T-helper 1 cell (primary cell): ENCODE data around the gene GFI1.
A peak's percentile ranks its signal among the peaks of the same experiment; 100 is the strongest.

ENCODE experiments used
- DNase-seq, 5 donors: peaks; one replicate each; pipeline ENCODE4 v3.0.0-alpha.2; 2012 to 2020

GFI1 gene

DNA sequence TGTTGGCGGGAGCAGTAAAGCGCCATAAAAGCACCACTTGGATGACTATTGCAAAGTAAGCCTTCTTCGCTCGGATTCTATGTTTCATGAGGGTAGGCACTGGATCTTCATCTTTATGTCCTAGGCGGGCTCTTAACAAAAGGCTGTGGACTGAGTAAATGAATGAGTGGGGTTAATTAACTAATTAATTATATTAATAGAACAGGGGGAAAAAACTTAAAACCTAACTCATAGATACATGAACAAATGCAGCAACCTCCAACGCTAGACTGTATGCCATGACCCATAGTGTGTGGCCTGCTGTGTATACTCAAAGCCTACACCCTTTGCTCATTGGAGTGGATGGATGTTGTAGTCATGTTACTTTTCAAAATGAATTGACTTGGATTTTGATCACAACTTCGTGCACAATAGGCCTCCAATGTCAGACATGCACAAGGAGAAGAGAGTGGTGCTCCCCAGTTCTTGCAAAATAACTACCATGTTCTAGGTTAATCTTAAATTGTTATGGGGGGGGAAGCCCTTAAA lies 417 bp upstream of the GFI1 start:
- DNase-seq, result no peak

- peak; percentile 63 to 91 (median 70) for DNase-seq
Observed at GRCh38 chr1:92485381-92486250, 1.1 kb downstream of the GFI1 start.

DNA sequence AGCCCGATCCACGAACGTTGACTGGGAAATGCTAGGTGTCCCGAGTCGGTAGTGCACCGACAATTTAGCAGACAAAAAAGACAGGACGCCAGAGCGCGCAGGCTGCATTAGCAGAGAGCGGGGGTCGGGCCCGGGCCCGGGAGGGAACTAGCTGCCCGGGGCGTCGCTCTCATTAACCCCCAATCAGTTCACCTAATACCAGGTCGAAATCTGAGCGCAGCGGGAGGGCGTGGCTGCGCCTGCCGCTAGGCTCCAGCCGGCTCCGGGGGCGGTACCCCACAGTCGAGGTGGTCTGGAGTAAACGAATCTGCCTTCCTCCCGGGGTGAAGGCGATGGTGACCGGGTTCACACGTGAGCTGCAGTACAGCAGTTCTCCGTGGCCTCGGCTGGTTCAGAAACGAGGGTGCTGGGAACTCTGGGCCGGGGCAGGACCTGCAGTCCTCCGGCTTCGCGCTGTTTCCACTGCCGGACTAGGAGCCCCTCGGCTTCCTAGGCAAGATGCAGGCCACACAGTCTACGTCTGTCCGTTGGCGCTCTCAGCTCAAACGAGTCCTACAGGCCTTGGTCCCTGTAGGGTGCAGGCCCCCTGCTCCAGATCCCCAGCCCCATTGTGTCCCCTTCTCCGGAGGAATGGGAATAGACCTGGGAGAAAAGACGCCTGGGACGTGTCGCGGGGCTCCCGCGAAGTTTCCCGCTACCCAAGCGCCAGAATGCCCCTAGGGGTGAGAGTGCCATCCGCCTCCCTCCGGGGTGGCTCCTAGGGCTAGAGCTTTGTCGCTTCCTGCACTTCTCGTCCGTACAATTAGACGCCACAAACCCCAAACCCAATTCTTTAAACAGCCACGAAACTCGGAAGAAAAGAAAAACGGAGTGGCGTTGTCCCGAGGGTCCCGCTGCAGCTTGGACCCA lies 2.0 kb downstream of the GFI1 start:
- peak in 4 of 5 donors; percentile 40 to 71 (median 48) for DNase-seq

DNA sequence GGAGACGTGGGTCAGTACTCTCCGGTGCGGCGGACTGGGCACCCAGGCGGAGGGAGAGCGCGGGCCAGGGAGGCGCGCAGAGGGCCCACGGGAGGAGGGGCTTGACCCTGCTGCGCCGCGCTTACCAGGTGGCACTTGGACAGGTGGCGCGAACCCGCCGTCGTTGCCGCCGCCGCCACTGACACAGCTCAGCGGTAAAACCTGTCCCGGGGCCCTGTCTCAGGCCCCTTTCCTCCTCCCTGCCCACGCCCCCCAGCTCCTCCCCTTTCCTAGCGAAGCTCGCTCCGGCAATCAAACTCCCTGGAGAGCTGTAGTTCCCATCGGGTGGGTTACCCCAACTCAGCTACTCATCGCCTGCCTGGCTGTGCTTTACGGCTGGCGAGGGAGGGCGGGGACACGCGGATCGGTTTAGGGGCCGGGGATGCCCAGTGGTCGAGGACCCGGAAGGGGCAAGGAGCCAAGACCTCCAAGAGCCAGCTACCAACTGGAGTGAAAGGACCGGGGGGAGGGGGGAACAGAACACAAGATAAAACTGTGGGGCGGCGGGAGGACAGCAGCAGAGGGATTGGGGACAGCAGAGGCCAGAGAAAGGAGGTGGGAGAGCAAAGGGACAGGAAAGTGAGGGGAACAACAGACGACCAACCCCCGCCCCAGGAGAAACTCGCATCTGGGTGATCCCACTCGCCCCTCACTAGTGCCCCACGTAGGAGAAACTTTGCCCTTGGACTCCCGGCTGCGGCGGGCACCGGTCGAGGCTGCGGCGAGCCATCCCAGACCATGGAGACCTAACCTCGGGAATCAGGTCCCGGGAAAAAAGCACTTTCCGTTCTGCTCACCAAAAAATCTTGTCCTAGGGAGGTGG lies 2.9 kb downstream of the GFI1 start:
- DNase-seq, result peak in 4 of 5 donors; percentile 19 to 49 (median 30)

DNA sequence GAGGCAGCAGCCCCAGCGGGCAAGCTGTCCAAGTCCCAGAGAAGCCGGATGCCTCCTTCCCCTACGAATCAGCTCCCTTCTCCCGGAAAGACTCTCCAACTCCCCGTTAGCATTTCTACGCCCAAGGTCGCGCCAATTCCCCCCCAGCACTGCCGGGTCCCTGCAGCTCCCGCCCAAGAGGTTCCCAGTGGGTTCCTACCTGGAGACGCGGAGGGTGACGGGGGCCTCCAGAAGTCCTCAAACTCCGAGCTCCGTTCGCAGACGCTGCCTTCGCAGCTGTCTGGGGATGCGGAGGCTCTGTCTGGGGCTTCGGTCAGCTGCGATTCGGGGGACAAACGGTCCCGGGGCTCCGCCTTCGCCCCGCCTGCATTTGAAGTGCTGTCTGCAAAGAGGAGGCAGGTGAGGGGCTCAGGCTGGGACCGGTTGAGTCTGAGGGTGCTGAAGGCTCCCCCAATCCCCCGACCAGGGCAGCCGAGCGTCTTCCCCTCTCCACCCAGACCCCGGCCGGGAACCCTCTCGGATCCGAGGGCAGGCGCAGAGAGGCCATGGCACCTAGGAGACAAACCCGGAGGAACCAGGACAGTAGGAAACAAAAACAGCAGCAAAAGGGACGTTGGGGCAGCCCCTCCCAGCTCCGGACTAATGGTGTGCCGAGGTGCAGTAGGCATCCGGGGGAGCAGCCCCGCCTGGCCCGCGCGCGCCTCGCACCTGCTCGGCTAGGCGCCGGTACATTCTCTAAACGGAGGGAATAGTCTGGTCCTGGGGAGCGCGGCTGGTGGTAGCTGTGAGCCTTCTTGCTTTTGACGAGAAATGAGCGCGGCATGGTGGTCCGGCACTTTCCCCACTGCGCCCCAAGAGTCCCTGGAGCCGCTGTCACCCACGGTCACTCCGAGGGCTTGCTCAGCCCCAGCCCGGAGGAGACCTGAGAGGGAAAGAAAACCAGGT lies 3.8 kb downstream of the GFI1 start:
- peak in 4 of 5 donors; percentile 22 to 38 (median 27) for DNase-seq

DNA sequence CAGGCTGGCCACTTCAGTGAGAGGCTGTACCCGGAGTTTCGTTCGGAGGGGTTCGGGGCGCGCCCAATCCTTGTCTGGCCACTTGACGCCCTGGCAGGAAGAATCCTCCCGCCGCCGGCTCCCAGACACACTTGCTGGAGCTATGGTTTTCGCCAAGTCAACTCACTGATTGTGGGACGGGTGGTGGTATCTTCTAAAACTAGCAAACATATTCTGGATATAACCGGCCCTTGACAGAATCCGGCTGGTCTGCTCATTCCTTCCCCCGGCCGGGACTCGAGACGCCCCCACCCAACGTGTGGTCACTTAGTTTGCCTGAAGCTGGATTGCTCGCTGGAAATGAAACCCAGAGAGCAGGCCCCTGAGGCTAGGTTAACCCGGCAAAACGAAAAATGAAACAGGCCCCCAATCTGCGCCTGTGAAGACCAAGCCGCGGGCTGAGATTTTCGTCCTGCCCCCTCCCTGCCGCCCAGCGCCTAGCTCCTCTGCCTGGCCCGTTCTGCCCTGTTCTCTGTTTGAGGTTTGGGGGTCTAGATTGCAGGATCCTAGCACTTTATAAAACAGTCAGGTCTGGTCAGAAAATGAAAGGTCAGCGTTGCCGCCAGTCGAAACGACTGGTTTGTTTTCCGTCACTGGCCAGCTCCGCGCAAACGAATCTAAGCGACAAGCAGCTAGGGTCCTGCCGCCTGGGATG lies 4.6 kb downstream of the GFI1 start:
- DNase-seq, result no peak

DNA sequence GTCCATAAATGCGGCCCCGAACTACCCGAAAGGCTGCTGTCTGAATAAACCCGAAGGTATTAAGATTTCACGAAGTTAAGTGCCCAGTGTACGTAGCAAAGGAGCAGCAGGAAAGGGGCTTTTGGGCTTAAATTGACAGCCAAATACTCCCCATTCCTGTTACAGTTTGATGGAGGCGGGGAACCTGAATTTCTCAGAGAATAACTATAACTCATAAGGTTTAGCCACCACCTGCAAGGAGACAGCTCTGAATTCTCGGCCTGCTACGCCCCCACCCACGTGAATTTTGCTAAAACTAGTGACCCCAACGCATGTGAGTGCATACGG lies 5.2 kb downstream of the GFI1 start:
- no peak for DNase-seq

GRCh38 chr1:92480813-92481598 lies 5.7 kb downstream of the GFI1 start:
- no peak for DNase-seq

GRCh38 chr1:92480200-92480812 lies 6.4 kb downstream of the GFI1 start:
- no peak for DNase-seq

DNA sequence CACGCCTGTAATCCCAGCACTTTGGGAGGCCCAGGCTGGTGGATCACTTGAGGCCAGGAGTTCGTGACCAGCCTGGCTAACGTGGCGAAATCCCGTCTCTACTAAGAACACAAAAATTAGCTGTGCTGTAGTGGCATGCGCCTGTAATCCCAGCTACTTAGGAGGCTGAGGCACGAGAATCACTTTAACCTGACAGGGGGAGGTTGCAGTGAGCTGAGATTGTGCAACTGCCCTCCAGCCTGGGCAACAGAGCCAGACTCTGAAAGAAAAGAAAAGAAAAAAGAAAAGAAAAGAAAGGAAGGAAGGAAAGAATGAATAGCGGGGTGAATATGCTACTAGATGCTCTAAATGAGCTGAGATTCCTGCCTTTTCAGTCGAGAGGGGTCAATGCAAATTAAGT lies 7.1 kb downstream of the GFI1 start:
- no peak for DNase-seq

GRCh38 chr1:92478393-92478792 lies 8.3 kb downstream of the GFI1 start:
- DNase-seq, result peak in 1 of 5 donors; percentile 27

DNA sequence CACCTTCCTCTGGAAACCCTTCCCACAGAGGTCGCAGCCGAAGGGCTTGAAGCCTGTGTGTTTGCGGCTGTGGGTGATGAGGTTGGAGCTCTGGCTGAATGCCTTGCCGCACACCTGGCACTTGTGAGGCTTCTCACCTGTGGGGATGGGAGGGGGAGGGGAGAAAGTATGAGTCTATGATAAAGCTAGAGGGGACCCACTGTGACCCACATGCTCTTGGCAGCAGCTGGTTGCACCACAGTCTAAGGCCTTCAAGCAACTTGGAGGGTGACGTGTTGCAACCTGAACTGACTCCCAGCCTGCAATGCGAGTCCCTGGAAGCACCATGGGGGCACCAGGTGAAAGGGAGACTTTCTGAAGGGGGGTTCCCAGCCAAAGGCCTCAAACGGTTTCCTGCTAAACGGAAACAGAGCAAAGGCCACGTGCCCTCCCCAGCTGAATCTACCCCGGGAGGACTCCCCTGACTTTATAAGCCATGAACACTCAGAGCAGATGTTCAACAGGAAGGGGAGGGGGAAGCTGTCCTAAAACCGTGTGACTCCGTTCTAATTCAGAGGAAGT lies 10.6 kb downstream of the GFI1 start:
- DNase-seq, result peak in 4 of 5 donors; percentile 39 to 80 (median 52)

DNA sequence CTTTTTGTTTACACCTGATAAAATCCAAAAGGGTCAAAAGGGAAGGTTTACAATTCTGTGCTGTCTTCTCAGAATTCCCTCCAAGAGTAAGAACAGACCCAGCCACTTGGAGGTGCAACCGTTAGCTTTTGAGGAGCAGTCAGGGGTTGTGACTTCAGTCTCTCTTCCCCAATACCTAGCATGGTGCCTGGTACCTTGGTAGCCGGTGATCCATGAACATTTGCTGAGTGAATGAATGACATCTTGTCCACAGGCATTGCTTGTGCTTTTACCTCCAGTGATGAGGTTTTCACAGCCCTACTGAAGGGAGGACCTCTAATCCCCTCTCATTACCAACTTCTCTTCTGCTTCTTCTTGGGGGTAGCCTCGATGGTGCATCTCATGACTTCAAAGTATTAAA lies 11.7 kb downstream of the GFI1 start:
- DNase-seq, result no peak

DNA sequence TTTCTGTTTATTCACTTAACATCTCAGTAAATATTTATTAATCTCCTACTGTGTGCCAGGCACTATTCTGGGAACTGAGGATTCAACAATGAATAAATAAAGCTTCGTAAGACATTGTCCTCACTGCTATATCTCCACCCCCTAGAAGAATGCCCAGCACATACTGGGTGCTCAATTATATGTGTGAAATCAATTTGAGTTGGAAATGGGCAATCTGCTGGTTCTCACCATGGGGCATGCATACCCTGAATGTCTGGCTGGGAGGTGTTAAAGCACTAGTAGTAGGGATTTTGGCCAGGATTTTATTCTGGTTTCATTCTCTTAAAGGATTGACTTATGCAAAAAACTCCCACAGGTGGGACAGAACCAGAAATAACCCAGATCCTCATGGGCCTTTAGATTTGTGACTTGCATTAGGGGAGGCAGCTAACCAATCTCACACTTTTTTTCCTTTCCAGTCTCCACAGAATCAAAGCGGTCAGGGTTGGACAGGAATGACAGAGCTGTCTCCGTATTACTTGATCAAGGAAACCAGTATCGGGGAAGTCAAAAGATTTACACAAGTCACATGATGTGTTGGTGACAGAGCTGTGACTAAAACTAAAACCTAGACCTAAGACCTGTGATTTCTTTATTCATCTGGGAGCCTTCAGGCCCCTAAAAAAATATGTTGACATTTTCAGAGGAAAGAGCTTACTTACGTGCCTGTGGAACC lies 12.8 kb downstream of the GFI1 start:
- peak in 1 of 5 donors; percentile 81 for DNase-seq

DNA sequence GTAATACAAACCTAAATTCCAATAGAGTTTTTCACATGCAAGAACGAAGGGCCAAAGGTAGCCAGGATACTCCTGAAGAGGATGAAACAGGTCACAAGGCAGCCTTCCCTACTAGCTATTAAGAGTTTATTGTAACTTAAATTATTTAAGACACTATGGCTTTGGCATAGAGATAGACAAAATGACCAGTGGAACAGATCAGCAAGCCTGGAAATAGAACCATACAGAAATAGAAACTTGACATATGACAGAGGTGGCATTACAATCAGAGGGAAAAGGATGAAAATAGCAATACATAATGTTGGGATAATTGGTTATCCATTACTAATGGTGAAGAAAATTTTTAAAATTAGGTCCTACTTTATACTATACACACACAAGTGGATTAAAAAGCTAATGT lies 16.5 kb downstream of the GFI1 start:
- DNase-seq, result no peak

DNA sequence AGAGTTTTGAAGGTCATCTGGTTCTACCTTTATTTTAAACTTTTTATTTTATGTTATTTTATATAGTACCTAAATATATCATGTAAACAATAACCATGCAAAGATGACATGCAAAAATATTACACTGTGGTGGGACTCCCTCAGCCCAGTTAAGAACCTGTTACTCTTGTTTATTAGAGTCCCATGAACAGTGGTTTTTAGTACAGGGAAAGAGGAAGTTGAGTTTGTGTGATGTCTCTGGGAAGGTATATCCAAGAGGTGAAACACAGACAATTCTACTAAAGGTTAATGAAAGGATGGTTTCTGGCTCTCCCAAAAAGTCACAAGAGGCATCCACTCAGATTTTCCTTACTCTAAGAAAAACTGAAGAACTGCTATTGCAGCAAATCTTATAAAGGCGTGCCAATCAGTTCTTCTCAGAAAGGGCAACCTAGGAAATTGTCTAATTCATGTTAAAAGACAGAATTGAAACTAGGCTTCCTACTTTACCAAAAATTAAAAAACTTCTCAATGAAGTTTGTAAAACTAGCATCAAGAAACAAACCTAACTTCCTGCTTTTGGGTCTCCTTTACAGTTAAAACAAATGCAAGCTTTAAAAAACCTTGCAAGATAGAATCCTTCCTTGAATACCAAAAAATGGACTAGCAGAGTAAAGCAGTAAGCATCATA lies 19.9 kb downstream of the GFI1 start:
- no peak for DNase-seq

DNA sequence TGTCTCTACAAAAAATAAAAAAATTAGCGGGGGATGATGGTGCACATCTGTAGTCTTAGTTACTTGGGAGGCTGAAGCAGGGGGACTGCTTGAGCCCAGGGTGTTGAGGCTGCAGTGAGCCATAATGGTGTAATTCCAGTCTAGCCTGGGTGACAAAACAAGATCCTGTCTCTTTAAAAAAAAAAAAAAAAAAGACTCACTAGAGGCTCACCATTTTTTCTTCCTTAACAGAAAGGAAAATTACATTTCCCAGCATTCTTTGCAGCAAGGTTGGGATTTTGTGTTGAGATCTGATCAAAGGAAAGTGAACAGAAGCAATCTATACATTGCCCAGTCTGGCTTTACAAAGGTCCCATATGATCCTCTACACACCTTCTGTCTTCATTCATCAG lies 21.5 kb downstream of the GFI1 start:
- DNase-seq, result no peak
